Immature natural killer cell (primary cell): ENCODE measurements around the gene SGIP1. TPM values are rescaled to one million over a fixed set of nuclear protein-coding genes. Genes with fewer than 3 reads are reported as not detected.

Experiments
- DNase-seq, 3 donors: peaks; one replicate each; pipeline ENCODE4 v3.0.0; 2022; ENCODE audit warnings: mixed read lengths in 1 of 3
- H3K27ac Mint-ChIP-seq, 6 donors: one replicate each; pipeline ENCODE4 v1.8.0; 2020; ENCODE audit warnings: mixed read lengths in 6 of 6, mild to moderate bottlenecking in 5 of 6, inconsistent platforms in 4 of 6, moderate library complexity in 3 of 6
- H3K27me3 Mint-ChIP-seq, 3 donors: one replicate each; pipeline ENCODE4 v1.8.0; 2020 to 2021; ENCODE audit warnings: low read depth in 3 of 3, mild to moderate bottlenecking in 3 of 3, mixed read lengths in 3 of 3, moderate library complexity in 3 of 3, inconsistent platforms in 1 of 3
- H3K36me3 Mint-ChIP-seq, 3 donors: one replicate each; pipeline ENCODE4 v1.8.0; 2020; ENCODE audit warnings: mixed read lengths in 3 of 3, inconsistent platforms in 2 of 3, mild to moderate bottlenecking in 2 of 3
- H3K4me1 Mint-ChIP-seq, 2 donors: one replicate each; pipeline ENCODE4 v1.8.0; 2020; ENCODE audit warnings: inconsistent platforms in 2 of 2, mild to moderate bottlenecking in 2 of 2, mixed read lengths in 2 of 2, moderate library complexity in 1 of 2
- H3K4me3 Mint-ChIP-seq, 5 donors: one replicate each; pipeline ENCODE4 v1.8.0; 2020; ENCODE audit warnings: mild to moderate bottlenecking in 5 of 5, mixed read lengths in 5 of 5, inconsistent platforms in 3 of 5, moderate library complexity in 3 of 5
- H3K9me3 Mint-ChIP-seq, 6 donors: one replicate each; pipeline ENCODE4 v1.8.0; 2020; ENCODE audit warnings: mild to moderate bottlenecking in 6 of 6, mixed read lengths in 6 of 6, inconsistent platforms in 4 of 6, moderate library complexity in 3 of 6
- polyA plus RNA-seq, 3 donors: library from polyadenylated mRNA; unstranded; fragments of 300-500 nt; fragmentation: Illumina TruSeq; gene quantifications; one replicate each; pipeline ENCODE4 v1.2.3, GENCODE V29; 2021

Gene SGIP1
- polyA plus RNA-seq, 3 donors from 2014 or later, result not detected

DNA sequence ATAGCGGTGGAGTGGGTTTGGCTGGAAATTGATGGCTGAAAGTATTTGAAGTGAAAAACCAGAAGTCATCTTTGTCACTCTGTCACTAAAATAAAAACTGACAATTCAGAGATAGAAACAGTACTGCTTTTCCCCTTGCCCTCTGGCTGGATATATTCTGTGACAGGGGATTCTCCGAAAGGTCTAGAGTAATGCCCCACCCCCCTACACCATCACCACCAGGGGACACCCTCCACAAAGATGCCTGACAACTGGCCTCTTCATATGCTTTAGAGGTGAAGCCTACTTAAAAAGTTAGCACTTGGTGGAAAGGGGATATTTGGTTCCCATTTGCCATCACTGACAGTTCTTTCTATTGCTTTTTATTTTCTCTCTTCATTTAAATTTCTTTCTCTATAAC lies 73.5 kb downstream of the SGIP1 start:
- Mint-ChIP-seq H3K9me3 (no peaks in the 10 kb centered on the region), H3K4me3 (no peak overlapping the region), H3K27ac (no peak overlapping the region), H3K4me1 (no peaks in the 10 kb centered on the region), H3K27me3 (peaks cover 0 to 2% (median 0%) of the 10 kb centered on the region in 3 donors), H3K36me3 (no peaks in the 10 kb centered on the region)
- DNase-seq, result no peak

- DNase-seq, result no peak
- Mint-ChIP-seq H3K4me1 (no peaks in the 10 kb centered on the region), H3K9me3 (peaks cover 0 to 3% (median 0%) of the 10 kb centered on the region in 6 donors), H3K4me3 (no peak overlapping the region), H3K36me3 (no peaks in the 10 kb centered on the region), H3K27ac (no peak overlapping the region), H3K27me3 (peaks cover 0 to 2% (median 0%) of the 10 kb centered on the region in 3 donors)
Observed at GRCh38 chr1:66613187-66613586, 79.2 kb downstream of the SGIP1 start.

GRCh38 chr1:66617362-66618184 lies 83.6 kb downstream of the SGIP1 start:
- peaks cover 0 to 4% (median 0%) of the 10 kb centered on the region in 3 donors for H3K27me3 Mint-ChIP-seq
- peaks cover 0 to 8% (median 0%) of the 10 kb centered on the region in 6 donors for H3K9me3 Mint-ChIP-seq
- no peak for DNase-seq
- no peaks in the 10 kb centered on the region for H3K36me3 Mint-ChIP-seq
- H3K27ac Mint-ChIP-seq, result no peak overlapping the region
- H3K4me1 Mint-ChIP-seq, result no peaks in the 10 kb centered on the region
- H3K4me3 Mint-ChIP-seq, result no peak overlapping the region

- Mint-ChIP-seq H3K36me3 (no peaks in the 10 kb centered on the region), H3K4me1 (no peaks in the 10 kb centered on the region), H3K4me3 (no peak overlapping the region), H3K27me3 (peaks cover 0 to 4% (median 0%) of the 10 kb centered on the region in 3 donors), H3K9me3 (peaks cover 0 to 7% (median 0%) of the 10 kb centered on the region in 6 donors), H3K27ac (no peak overlapping the region)
- DNase-seq, result no peak
Observed at GRCh38 chr1:66618390-66618789, 84.4 kb downstream of the SGIP1 start.

- Mint-ChIP-seq H3K4me3 (no peak overlapping the region), H3K4me1 (no peaks in the 10 kb centered on the region), H3K36me3 (no peaks in the 10 kb centered on the region), H3K27me3 (peaks cover 0 to 4% (median 0%) of the 10 kb centered on the region in 3 donors), H3K27ac (no peak overlapping the region), H3K9me3 (peaks cover 0 to 11% (median 0%) of the 10 kb centered on the region in 6 donors)
- DNase-seq, result no peak
Observed at GRCh38 chr1:66623812-66624211, 89.9 kb downstream of the SGIP1 start.

- H3K36me3 Mint-ChIP-seq, result no peaks in the 10 kb centered on the region
- no peaks in the 10 kb centered on the region for H3K27me3 Mint-ChIP-seq
- DNase-seq, result no peak
- H3K4me1 Mint-ChIP-seq, result no peaks in the 10 kb centered on the region
- H3K4me3 Mint-ChIP-seq, result no peak overlapping the region
- H3K27ac Mint-ChIP-seq, result no peak overlapping the region
- peaks cover 0 to 10% (median 0%) of the 10 kb centered on the region in 6 donors for H3K9me3 Mint-ChIP-seq
Observed at GRCh38 chr1:66624412-66625060, 90.6 kb downstream of the SGIP1 start.

DNA sequence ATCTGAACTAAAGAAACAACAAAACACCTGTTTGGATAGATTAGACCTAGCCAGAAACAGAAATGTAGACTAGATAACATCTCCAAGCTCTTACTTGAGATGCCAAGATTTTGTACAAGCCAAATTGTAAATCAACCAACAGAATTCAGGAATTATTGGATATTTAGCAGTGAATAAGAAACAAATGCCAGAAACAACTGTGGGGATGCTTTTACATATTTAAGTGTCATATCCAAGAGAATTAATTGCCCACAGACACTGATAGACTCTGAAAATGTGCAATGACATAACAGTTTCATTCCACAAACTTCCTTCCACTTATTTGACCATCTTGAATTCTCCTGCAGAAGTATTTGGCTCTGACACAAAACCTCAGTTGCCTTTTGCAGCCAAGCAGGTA lies 92.3 kb downstream of the SGIP1 start:
- Mint-ChIP-seq H3K4me3 (no peak overlapping the region), H3K4me1 (no peaks in the 10 kb centered on the region), H3K36me3 (no peaks in the 10 kb centered on the region), H3K27me3 (no peaks in the 10 kb centered on the region), H3K27ac (no peak overlapping the region), H3K9me3 (peaks cover 0 to 6% (median 0%) of the 10 kb centered on the region in 6 donors)
- DNase-seq, result no peak

- H3K4me1 Mint-ChIP-seq, result no peaks in the 10 kb centered on the region
- no peak for DNase-seq
- no peaks in the 10 kb centered on the region for H3K36me3 Mint-ChIP-seq
- no peak overlapping the region for H3K4me3 Mint-ChIP-seq
- H3K9me3 Mint-ChIP-seq, result peaks cover 0 to 5% (median 0%) of the 10 kb centered on the region in 6 donors
- peaks cover 0 to 2% (median 0%) of the 10 kb centered on the region in 3 donors for H3K27me3 Mint-ChIP-seq
- H3K27ac Mint-ChIP-seq, result no peak overlapping the region
Observed at GRCh38 chr1:66628926-66629325, 95.0 kb downstream of the SGIP1 start.

- Mint-ChIP-seq H3K36me3 (no peaks in the 10 kb centered on the region), H3K27me3 (peaks cover 0 to 2% (median 0%) of the 10 kb centered on the region in 3 donors), H3K4me1 (no peaks in the 10 kb centered on the region), H3K9me3 (no peaks in the 10 kb centered on the region), H3K27ac (no peak overlapping the region), H3K4me3 (no peak overlapping the region)
- no peak for DNase-seq
Observed at GRCh38 chr1:66633159-66633558, 99.2 kb downstream of the SGIP1 start.

- Mint-ChIP-seq H3K9me3 (peaks cover 0 to 5% (median 0%) of the 10 kb centered on the region in 6 donors), H3K4me1 (no peaks in the 10 kb centered on the region), H3K36me3 (no peaks in the 10 kb centered on the region), H3K27me3 (peaks cover 0 to 2% (median 0%) of the 10 kb centered on the region in 3 donors), H3K4me3 (no peak overlapping the region), H3K27ac (no peak overlapping the region)
- no peak for DNase-seq
Observed at GRCh38 chr1:66637146-66637545, 103.2 kb downstream of the SGIP1 start.

GRCh38 chr1:66641891-66642473 lies 108.0 kb downstream of the SGIP1 start:
- no peak for DNase-seq
- H3K27ac Mint-ChIP-seq, result no peak overlapping the region
- peaks cover 0 to 5% (median 0%) of the 10 kb centered on the region in 6 donors for H3K9me3 Mint-ChIP-seq
- H3K4me3 Mint-ChIP-seq, result no peak overlapping the region
- peaks cover 0 to 6% (median 0%) of the 10 kb centered on the region in 3 donors for H3K27me3 Mint-ChIP-seq
- H3K4me1 Mint-ChIP-seq, result no peaks in the 10 kb centered on the region
- no peaks in the 10 kb centered on the region for H3K36me3 Mint-ChIP-seq

- Mint-ChIP-seq H3K9me3 (peaks cover 0 to 5% (median 0%) of the 10 kb centered on the region in 6 donors), H3K4me3 (no peak overlapping the region), H3K27me3 (peaks cover 0 to 6% (median 0%) of the 10 kb centered on the region in 3 donors), H3K36me3 (no peaks in the 10 kb centered on the region), H3K4me1 (no peaks in the 10 kb centered on the region), H3K27ac (no peak overlapping the region)
- no peak for DNase-seq
Observed at GRCh38 chr1:66642992-66643391, 109.0 kb downstream of the SGIP1 start.

DNA sequence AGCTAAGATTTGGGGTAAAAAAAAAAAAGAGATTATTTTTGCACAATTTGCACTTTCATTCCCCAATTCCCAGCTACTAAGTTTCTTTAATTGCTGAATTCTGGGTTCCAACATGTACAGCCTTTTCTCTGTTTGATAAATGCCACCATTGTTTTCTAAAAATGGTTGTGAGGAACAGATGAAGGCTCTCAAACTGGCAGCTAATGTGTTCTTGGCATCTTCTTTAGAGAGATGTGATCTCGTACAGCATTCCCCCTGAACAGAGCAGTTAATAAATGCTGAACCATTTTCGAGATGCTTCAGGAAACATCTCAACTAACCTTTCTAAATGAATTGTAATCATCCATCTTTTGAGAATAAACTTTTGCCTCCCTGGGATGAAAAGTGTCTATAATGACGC lies 110.4 kb downstream of the SGIP1 start:
- Mint-ChIP-seq H3K27ac (no peak overlapping the region), H3K36me3 (no peaks in the 10 kb centered on the region), H3K4me3 (no peak overlapping the region), H3K4me1 (no peaks in the 10 kb centered on the region), H3K27me3 (peaks cover 0 to 10% (median 0%) of the 10 kb centered on the region in 3 donors), H3K9me3 (peaks cover 0 to 5% (median 0%) of the 10 kb centered on the region in 6 donors)
- no peak for DNase-seq
